HCT116 (cell line): ENCODE results near the gene KCNK4. TPM values are rescaled to one million over a fixed set of nuclear protein-coding genes. Genes with fewer than 3 reads are reported as not detected.
A peak's percentile ranks its signal among the peaks of the same experiment; 100 is the strongest.

ENCODE experiments used
- ATAC-seq: fragments of 200-7000 bp; cut with Tn5 transposase; 2 replicates; pipeline ENCODE4 v1.9.1; 2020; ENCODE audit warnings: mild to moderate bottlenecking, moderate library complexity
- BruUV-seq: library from RNA; stranded (reverse); fragments of 400-500 nt; replicated peaks from 2 replicates; lab custom pipeline; 2021; lab: Mats Ljungman, UMichigan
- CTCF ChIA-PET: fragments of 300-600 bp; sonication (Branson Sonifier 250); formaldehyde crosslinking; loops from one replicate; lab custom pipeline; 2021; ENCODE audit warnings: antibody characterized with exemption; lab: Charles Lee
- POLR2A ChIA-PET: fragments of 300-600, 350-600 bp; sonication (Branson Sonifier 250); formaldehyde crosslinking; loops from one replicate; lab custom pipeline; 2021; ENCODE audit warnings: antibody characterized with exemption; lab: Charles Lee
- RAD21 ChIA-PET, 2 experiments: fragments of 300-600 bp; sonication (Branson Sonifier 250); formaldehyde crosslinking; loops; one replicate each; lab custom pipeline; 2023; ENCODE audit warnings: low total read pairs in 2 of 2; ENCODE audit not compliant: uncharacterized antibody in 2 of 2, unreplicated experiment in 2 of 2, low non-redundant PET in 1 of 2; lab: Charles Lee
- DNase-seq: peaks from one replicate; pipeline ENCODE4 v3.0.0-alpha.2; 2010; ENCODE audit warnings: low read depth, low spot score
- H2AFZ ChIP-seq: fragments of 200-600 bp; shearing (Covaris generic), sonication (generic); 2 replicates; pipeline ENCODE4 v1.6.1; 2017; ENCODE audit warnings: low read depth, mixed run types, mixed read lengths, antibody characterized with exemption, low read length; ENCODE audit not compliant: poor library complexity, severe bottlenecking
- H3K27ac ChIP-seq: 2 replicates; pipeline ENCODE4 v1.5.1; 2012; ENCODE audit warnings: low read depth, low read length
- H3K27me3 ChIP-seq: fragments of 200-600 bp; sonication (generic); 2 replicates; pipeline ENCODE4 v1.6.1; 2016; ENCODE audit warnings: mixed run types, low read length, mixed read lengths; ENCODE audit not compliant: insufficient read depth
- H3K36me3 ChIP-seq, 2 experiments: fragments of 200-500 bp in 1 of 2; fragments of 200-600 bp in 1 of 2; sonication (Bioruptor generic) in 1 of 2; sonication (generic) in 1 of 2; 2 replicates each; pipeline versions ENCODE4 v1.5.1 to v1.6.1; 2014 to 2016; ENCODE audit warnings: low read length in 2 of 2, inconsistent platforms in 1 of 2, mixed read lengths in 1 of 2, mixed run types in 1 of 2; ENCODE audit not compliant: insufficient read depth in 2 of 2, control insufficient read depth in 1 of 2
- H3K4me1 ChIP-seq, 2 experiments: fragments of 200-600 bp in 1 of 2; sonication (generic) in 1 of 2; 2 replicates each; pipeline versions ENCODE4 v1.5.1 to v1.6.1; 2012 to 2017; ENCODE audit warnings: low read length in 2 of 2, inconsistent platforms in 1 of 2, mild to moderate bottlenecking in 1 of 2, mixed read lengths in 1 of 2, mixed run types in 1 of 2, moderate library complexity in 1 of 2; ENCODE audit not compliant: insufficient read depth in 2 of 2, control insufficient read depth in 1 of 2
- H3K4me2 ChIP-seq: fragments of 200-600 bp; sonication (generic); 2 replicates; pipeline ENCODE4 v1.6.1; 2017; ENCODE audit warnings: mixed run types, low read length, mixed read lengths
- H3K4me3 ChIP-seq, 2 experiments: fragments of 200-600 bp in 1 of 2; sonication (generic) in 1 of 2; replicated peaks in 1 of 2; 2 replicates each; pipeline ENCODE4 v1.5.1; 2011 to 2016; ENCODE audit warnings: low read length in 2 of 2, control low read depth in 1 of 2, low read depth in 1 of 2, mild to moderate bottlenecking in 1 of 2, mixed read lengths in 1 of 2, mixed run types in 1 of 2
- H3K79me2 ChIP-seq: fragments of 200-600 bp; sonication (generic); 2 replicates; pipeline ENCODE4 v1.6.1; 2017; ENCODE audit warnings: mild to moderate bottlenecking, mixed run types, low read length, moderate library complexity, mixed read lengths; ENCODE audit not compliant: insufficient read depth
- H3K9ac ChIP-seq: fragments of 200-600 bp; sonication (generic); 2 replicates; pipeline ENCODE4 v1.6.1; 2016; ENCODE audit warnings: low read length, mixed read lengths
- H3K9me2 ChIP-seq: fragments of 200-600 bp; sonication (generic), shearing (Covaris generic); 2 replicates; pipeline ENCODE4 v1.6.1; 2017; ENCODE audit warnings: mixed run types, mild to moderate bottlenecking, moderate library complexity; ENCODE audit not compliant: insufficient read depth
- H3K9me3 ChIP-seq, 2 experiments: fragments of 200-500 bp in 1 of 2; fragments of 200-600 bp in 1 of 2; sonication (Bioruptor generic) in 1 of 2; sonication (generic) in 1 of 2; 2 replicates each; pipeline ENCODE4 v1.6.1; 2014 to 2017; ENCODE audit warnings: low read length in 2 of 2, mixed read lengths in 2 of 2, inconsistent platforms in 1 of 2, low read depth in 1 of 2, mild to moderate bottlenecking in 1 of 2, mixed run types in 1 of 2, moderate library complexity in 1 of 2; ENCODE audit not compliant: control insufficient read depth in 1 of 2, insufficient read depth in 1 of 2
- H4K20me1 ChIP-seq: fragments of 200-600 bp; sonication (generic), shearing (Covaris generic); 2 replicates; pipeline ENCODE4 v1.6.1; 2017; ENCODE audit warnings: mixed run types, mild to moderate bottlenecking, moderate library complexity; ENCODE audit not compliant: insufficient read depth
- ATF3 ChIP-seq: IDR thresholded peaks from 2 replicates; pipeline ENCODE4 v1.6.1; 2012
- CBX3 ChIP-seq: IDR thresholded peaks from 2 replicates; pipeline ENCODE4 v1.6.1; 2012; ENCODE audit warnings: low read depth
- CTCF ChIP-seq, 3 experiments: fragments of 200-600 bp in 1 of 3; sonication (generic) in 1 of 3; IDR thresholded peaks in 2 of 3; conservative IDR thresholded peaks in 1 of 3; 2 replicates each; pipeline ENCODE4 v1.5.1; 2012 to 2017; ENCODE audit warnings: low read depth in 2 of 3, low read length in 2 of 3, antibody characterized with exemption in 1 of 3, borderline replicate concordance in 1 of 3, control low read depth in 1 of 3, mild to moderate bottlenecking in 1 of 3, mixed read lengths in 1 of 3, mixed run types in 1 of 3, moderate library complexity in 1 of 3; ENCODE audit not compliant: insufficient read depth in 1 of 3
- EGR1 ChIP-seq: IDR thresholded peaks from 2 replicates; pipeline ENCODE4 v1.6.1; 2012; ENCODE audit warnings: low read depth
- ELF1 ChIP-seq: IDR thresholded peaks from 2 replicates; pipeline ENCODE4 v1.6.1; 2012; ENCODE audit warnings: low read depth, borderline replicate concordance
- EZH2 ChIP-seq: fragments of 200-600 bp; sonication (generic); IDR thresholded peaks from 2 replicates; pipeline ENCODE4 v1.6.1; 2017; ENCODE audit warnings: antibody characterized with exemption, mixed run types
- EZH2phosphoT487 ChIP-seq: fragments of 200-600 bp; IDR thresholded peaks from 2 replicates; pipeline ENCODE4 v1.6.1; 2018; ENCODE audit warnings: antibody characterized with exemption, borderline replicate concordance
- MAX ChIP-seq: IDR thresholded peaks from 2 replicates; pipeline ENCODE4 v1.6.1; 2012
- POLR2A ChIP-seq: IDR thresholded peaks from 2 replicates; pipeline ENCODE4 v1.7.0; 2011; ENCODE audit warnings: borderline replicate concordance; ENCODE audit not compliant: insufficient read depth, insufficient read length; ENCODE audit errors: extremely low read depth
- POLR2AphosphoS5 ChIP-seq: IDR thresholded peaks from 2 replicates; pipeline ENCODE4 v1.6.1; 2011; ENCODE audit warnings: mild to moderate bottlenecking, low read depth, low read length, moderate library complexity
- REST ChIP-seq: IDR thresholded peaks from 2 replicates; pipeline ENCODE4 v1.6.1; 2012; ENCODE audit warnings: low read depth
- SIN3A ChIP-seq: IDR thresholded peaks from 2 replicates; pipeline ENCODE4 v1.6.1; 2012; ENCODE audit warnings: low read depth
- SP1 ChIP-seq: IDR thresholded peaks from 2 replicates; pipeline ENCODE4 v1.6.1; 2012; ENCODE audit warnings: low read depth
- SRF ChIP-seq: IDR thresholded peaks from 2 replicates; pipeline ENCODE4 v1.6.1; 2012; ENCODE audit warnings: low read depth
- ZFX ChIP-seq: fragments of 450-650 bp; IDR thresholded peaks from 2 replicates; pipeline ENCODE4 v1.6.1; 2017
- ZNF274 ChIP-seq: fragments of 200-500 bp; sonication (Bioruptor generic); IDR thresholded peaks from 2 replicates; pipeline ENCODE4 v1.6.1; 2014; ENCODE audit warnings: mild to moderate bottlenecking, low read depth, low read length, inconsistent platforms
- intact Hi-C: fragments of 100-400 bp; cut with micrococcal nuclease; formaldehyde crosslinking; loops from 2 replicates; pipeline ENCODE4 v1.10.0; 2022
- total RNA-seq: library from RNA; stranded (reverse); gene quantifications from one replicate; pipeline ENCODE4 v1.2.1, GENCODE V29; 2021; ENCODE audit not compliant: unreplicated experiment

The KCNK4 gene
- total RNA-seq, 1 experiment from 2014 or later = not detected

- peak; percentile 87 for ATAC-seq
These were observed 6.8 kb upstream of the KCNK4 start, which contains the start of gene BAD for GRCh38 chr11:64284048-64284961. BAD (minus strand) TSS chr11:64284665; CDS start chr11:64284368, 297 bp downstream.

More at GRCh38 chr11:64284048-64284961, 6.8 kb upstream of the KCNK4 start, which contains the start of gene BAD:
- Histone ChIP-seq H3K79me2 (no peaks in the 10 kb centered on the region), H3K27me3 (no peaks in the 10 kb centered on the region), H3K36me3 (no peaks in the 10 kb centered on the region; a peak in 1 of 4 replicates), H3K9ac (peak within 1 kb of the TSS; percentile 85), H3K4me1 (peaks cover 14 to 27% of the 10 kb centered on the region in 2 experiments), H3K4me2 (peak within 1 kb of the TSS; percentile 96), H3K9me2 (no peaks in the 10 kb centered on the region), H3K27ac (peak within 1 kb of the TSS; percentile 83), H4K20me1 (no peaks in the 10 kb centered on the region), H3K9me3 (no peaks in the 10 kb centered on the region), H3K4me3 (peak within 1 kb of the TSS; percentile 77 to 80), H2AFZ (no peak within 1 kb of the TSS)
- CTCF ChIA-PET = interaction anchor here (0.9 to 4.3 kb wide), 5 partner anchors 16 to 47 kb away, joined by 3 to 22 read pairs (median 3); partner anchors contain the start of genes ESRRA, PRDX5 and TRMT112
- intact Hi-C loops = loop anchor here (1.0 kb wide), 1 partner anchor 42 kb away; no protein-coding TSS in a partner anchor
- POLR2A ChIA-PET = interaction anchor here (1.3 to 1.7 kb wide), 4 partner anchors 14 to 58 kb away, joined by 3 to 5 read pairs (median 4); partner anchors contain the start of gene NUDT22
- RAD21 ChIA-PET = interaction anchor here in 1 of 2 experiments (0.8 kb wide), 1 partner anchor 13 kb away, joined by 5 read pairs; no protein-coding TSS in a partner anchor
- TF ChIP-seq EZH2 = no peak
- TF ChIP-seq SP1 = peak; percentile 76; the same call in 1 of the 2 replicates
- TF ChIP-seq EGR1 = no peak
- TF ChIP-seq CTCF (IDR thresholded peaks at IDR 0.05 in 2 of 3, conservative IDR thresholded peaks at IDR 0.05 in 1 of 3; ENCODE audit: borderline replicate concordance in 1 of 3, insufficient read depth in 1 of 3, low read depth in 2 of 3, low read length in 2 of 3) = no peak
- no peak for TF ChIP-seq REST
- no peak for TF ChIP-seq EZH2phosphoT487
- no peak for TF ChIP-seq ZNF274
- TF ChIP-seq ATF3 = no peak
- TF ChIP-seq POLR2AphosphoS5 = peak; percentile 76
- no peak for TF ChIP-seq CBX3
- TF ChIP-seq ZFX = peak; percentile 70
- TF ChIP-seq MAX = 0 out of 2 replicates have a peak, but pooled peaks have one; percentile 7
- no peak for TF ChIP-seq ELF1
- peak; percentile 23 for TF ChIP-seq POLR2A
- no peak for TF ChIP-seq SIN3A
- no peak for TF ChIP-seq SRF
- peak; percentile 82 for DNase-seq
- TSS peak; percentile 72 for BruUV-seq
